GM03348 (cell line): ENCODE results near the gene TPM1.

ENCODE experiments used
- DNase-seq: peaks from one replicate; pipeline ENCODE4 v3.0.0; 2012; ENCODE audit warnings: low spot score

The TPM1 gene

DNA sequence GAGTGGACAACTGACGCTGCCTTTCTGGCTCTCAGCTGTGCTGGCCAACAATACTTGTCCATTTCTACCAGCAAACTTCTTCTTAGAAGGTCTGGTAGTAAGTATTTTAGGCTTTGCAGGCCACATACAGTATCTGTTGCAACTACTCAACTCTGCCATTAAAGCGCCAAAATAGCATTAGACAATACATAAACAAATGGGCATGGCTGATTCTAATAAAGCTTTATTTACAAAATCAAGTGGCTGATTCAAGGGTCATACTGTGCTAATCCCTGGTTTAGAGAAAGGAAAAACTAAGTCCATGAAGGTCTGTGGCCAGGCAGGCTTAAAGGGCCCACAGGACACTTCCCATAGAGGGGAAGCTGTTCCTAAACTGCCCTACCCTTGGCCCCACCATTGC lies 26.3 kb upstream of the TPM1 start:
- no peak for DNase-seq

DNA sequence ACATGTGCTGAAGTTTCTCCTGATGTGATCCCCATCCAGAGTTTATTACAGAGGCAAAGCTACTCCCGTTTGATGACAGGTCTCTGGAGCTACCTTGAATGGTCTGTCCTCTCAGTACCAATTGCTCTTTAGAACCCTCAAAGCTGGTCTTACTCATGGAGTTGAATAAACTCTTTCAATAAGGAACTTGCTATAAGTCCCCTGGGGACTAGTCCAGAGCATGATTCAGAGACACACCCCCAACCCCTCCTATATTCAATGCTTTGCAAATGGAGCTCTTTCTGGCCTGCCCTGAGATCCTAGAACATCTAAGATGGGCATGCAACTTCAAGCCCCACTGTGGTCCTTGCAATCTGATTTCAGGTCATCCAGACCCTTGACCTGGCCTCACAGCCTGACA lies 23.9 kb upstream of the TPM1 start:
- no peak for DNase-seq

DNA sequence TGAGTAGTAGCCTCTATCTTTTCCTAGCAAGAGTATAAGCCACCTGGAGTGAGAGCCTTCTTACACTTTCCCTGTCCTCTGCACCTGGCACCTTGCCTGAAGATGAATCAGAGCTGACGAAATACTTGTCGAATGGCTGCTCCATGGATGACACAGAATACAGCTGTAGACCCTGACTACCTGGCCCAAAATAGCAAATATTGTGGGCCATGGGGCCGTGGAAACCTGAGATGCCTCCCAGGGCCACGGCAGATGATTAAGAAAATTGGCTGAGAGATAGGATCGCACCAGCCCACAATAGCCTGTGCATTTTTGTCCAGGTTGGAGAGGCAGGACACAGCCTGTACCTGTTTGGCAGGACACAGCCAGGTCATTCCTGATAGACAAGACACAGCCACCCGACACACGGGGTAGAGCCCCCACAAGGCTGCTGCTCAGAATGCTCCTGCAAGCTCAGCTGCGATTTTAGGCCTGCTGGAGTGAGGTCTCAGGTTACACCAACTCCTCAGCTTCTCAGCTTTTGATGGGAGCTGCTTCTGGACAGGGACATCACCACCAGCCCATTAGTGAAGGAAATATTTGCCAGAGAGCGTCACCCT lies 22.9 kb upstream of the TPM1 start:
- DNase-seq = peak; percentile 37

DNA sequence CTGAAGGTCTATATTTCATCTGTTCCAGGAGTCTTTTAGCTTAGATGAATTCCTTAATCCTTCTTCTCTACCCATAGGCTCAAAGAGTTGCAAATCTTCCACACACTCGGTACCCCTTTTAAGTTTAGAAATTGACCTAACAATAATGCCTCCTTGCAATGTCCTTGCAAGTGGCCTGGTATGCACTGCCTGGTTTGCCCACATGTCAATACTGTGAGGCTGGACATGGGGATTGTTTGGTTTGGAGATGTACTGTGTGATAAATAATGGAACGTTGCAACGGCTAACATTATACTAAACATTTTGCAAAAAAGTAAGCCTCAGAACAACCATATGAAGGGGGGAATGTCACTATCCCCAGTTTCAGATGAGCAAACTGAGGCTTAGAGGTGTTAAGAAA lies 22.4 kb upstream of the TPM1 start:
- DNase-seq = no peak

DNA sequence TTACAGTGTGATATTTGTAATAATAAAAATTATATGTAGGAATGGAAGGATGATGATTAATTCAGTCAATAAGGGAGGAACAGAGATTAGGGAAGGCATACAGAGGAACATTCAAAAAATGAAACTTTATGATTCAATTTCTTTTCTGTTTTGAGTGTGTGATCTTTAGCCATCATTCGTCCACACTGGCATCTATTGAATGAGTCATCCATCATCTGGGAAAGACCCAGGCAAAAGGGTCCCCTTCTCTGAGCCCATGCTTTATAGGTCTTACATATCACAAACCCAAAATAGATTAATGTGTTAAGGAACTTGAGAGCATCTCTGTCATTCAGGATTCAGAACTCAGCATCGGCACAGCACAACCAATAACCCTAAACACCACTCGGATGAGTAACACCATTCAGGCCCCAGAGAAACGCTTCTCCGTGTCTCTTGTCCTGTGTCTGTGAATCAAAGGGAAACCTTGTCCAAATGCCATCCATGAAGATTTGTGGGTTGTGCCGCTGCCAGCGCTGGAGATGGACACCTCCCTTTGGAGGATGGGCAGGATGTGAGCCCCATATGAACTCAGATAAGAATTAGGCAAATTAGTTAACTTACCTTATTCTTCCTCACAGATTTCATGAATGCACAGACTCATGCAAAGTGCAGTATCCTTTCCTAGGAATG lies 21.7 kb upstream of the TPM1 start:
- DNase-seq = no peak

DNA sequence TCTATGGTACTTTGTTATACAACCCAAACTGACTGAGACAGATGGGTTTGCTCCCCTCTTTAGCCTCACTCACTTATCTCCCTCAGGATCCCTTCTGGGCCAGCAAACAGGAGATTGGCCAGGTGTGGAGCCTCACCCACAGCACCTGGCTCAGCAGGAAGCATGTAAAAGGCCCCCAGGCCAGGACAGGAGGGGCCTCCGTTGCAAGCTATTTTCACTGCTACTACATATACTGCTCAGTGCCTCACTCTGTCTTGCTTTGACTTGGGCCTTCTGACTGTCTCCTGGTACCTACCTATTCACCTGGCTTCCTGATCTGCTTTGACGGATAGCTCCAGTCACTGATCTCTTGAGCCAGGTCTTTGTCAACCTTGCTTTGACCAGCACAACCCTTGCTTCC lies 20.4 kb upstream of the TPM1 start:
- no peak for DNase-seq

DNA sequence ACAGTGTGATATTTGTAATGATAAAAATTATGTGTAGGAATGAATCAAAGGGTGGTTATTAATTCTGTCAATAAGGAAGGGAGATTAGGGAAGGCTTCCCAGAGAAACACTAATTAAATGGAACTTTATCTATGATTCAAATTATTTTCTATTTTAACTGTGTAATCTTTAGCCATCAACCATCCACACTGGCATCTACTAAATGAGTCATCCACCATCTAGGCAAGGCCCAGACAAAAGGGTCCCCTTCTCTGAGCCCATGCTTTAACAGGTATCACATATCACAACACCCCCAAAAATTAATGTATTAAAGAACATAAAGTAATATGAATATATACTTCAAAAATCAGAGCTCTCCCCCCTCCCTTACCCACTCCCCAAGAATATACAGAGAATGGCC lies 19.9 kb upstream of the TPM1 start:
- DNase-seq = no peak

DNA sequence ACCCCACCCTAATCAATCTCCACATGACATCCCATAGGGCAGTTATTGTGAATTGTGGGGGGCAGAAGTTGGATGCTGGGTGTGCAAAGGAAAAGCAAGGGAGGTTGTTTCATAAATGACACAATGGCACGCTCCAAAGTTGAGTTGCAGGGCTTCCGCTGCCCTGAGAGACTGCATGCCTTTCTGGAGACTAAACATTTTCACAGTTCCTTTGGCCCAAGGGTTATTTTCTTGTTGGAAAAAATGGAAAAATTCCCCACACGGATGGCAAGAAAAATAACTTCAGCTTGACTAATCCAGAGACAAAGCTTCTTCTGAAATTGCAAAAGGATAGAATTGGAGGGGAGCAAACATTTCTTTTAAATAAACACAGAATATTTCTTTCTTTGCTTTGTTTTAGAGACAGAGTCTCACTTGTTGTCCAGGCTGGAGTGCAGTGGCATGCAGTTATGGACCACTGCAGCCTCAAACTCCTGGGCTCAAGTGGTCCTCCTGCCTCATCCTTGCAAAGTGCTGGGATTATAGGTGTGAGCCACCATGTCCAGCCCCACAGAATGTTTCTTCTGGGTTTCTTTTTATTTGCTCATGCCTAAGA lies 19.1 kb upstream of the TPM1 start:
- DNase-seq = peak; percentile 74

DNA sequence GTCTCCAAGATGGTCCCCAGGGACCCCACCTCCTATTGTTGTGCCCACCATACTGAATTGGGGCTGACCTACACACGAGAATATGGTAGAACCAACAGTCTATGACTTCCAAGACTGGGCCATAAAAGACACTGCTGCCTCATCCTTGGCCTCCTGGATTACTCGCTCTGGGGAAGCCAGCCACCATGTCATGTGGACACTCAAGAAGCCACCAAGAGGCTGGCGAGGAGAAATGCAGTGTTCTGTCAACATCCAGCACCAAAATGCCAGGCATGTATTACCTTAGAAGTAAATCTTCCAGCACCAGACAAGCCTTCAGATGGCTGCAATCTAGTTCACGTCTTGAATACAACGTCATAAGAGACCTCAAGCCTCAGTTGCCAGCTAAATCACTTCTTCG lies 17.1 kb upstream of the TPM1 start:
- DNase-seq = no peak

DNA sequence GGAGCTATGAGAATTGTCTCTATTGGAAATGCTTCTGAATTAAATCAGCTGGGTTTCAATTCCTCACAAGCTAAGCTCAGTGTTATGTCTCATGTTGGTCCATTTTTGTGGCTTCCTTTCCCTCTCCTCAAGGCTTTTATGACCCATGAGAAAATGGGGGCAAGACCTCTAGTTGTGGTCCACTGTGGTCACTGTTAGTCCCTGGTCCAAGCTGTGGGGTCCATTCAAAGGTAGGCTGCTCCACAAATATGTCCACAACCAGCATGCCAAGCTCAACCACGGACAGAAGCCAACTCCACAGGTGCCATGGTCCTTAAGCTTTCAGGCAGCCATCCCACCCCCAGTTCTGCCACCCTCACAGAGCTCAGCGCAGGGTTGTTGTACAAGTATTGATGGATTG lies 14.9 kb upstream of the TPM1 start:
- no peak for DNase-seq

DNA sequence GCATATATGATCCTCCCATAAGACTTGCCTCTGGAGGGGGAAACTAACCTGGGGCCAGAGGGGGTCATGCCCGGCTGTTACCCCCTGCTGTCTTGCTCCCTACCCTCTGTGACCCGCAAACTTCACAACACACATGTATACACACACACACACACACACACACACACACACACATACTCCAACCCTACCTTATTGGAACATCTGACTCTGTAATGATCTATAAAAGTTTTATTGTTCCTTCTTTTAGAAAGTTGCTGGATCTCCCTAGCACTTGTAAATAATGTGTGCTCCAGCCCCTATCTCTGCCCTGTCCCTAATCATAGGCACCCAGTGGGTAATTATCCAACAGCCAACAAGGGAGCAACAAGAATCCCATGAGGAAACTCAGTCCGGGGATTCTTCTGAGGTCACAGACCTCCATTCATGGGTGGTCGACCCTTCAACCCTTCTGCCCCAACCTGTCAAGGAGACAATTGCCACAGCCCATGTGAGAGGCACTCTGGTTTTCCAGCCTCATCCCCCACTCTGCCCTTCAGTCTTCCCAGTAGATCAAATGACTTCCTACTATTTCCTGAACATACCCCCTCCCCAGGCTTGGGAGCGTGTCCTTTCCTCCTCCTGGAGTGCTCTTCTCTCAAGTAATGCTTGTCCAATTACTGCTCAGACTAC lies 14.0 kb upstream of the TPM1 start:
- no peak for DNase-seq

DNA sequence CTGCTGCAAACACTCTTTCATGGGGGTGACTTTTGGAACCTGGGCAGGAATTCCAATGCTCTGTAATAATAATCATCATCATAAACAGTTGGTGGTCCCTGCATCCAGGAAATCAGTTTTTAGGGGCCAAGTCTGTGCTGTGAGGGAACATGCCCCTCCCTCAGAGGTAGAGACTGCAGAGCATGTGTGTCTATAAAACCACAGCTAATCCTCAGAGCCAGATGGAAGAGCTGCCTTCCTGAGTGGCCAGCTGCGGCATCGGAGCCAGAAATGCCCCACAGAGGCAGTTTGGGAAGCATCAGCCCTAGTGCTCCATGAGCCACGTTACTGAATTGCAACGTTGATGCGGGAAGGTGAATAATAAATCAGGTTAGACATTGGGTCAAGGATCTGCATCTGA lies 12.9 kb upstream of the TPM1 start:
- DNase-seq = no peak

DNA sequence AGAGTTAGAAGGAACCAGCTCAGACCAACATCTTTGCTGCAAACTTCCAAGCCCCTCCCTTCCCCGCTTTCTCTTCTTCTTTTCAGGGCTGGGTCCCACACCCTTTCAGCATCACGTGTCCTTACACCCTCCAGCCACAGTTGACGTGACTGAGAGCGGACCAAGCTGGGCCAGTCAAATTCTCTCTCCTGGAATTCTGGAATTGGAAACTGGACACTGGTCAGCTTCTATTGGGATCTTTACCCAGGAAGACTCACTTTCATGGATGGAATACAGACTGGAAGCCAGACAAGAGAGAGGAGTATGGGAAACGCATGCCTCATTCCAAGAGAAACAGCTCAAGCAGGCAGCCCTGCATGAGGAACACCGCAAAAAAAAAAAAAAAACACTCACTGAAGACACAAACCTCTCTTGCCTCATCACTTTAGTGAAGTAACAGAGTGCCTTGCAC lies 12.4 kb upstream of the TPM1 start:
- peak; percentile 64 for DNase-seq

DNA sequence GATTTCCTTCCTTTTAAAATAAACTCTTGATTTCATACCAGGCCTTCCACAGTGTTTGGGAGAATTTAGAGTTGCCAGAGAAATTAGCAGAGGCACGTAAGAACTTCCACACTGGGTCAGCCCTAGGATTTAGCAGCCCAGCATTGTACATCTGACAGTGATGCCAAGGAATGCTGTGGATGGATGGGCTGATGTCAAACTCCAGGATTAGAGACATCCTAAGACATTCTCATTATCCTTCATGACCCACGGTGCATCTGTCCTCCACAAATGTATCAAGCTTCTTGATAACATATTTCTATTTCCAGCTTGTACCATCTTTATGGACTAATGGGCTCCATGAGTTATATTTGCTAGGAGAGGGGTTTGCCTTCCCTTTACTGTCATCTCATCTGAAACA lies 8.0 kb upstream of the TPM1 start:
- no peak for DNase-seq

DNA sequence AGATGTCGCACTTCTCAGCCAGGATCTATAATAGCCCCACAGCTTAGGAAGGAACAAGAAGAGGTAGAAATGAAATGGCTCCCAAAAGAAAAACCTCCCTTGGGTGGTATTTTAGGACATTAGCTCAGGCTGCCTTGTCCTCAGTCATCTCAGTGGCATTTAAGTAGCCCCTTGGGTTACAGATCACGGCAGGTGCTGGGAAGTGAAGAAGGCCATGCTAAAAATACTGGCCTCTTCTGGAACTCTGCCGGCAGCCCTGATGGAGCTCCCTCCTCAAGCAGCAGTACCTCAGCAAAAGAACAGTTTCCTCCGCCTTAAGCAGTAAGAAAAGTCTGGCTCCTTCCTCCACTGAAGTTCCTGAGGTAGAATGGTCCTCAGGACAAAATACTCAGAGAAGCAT lies 7.3 kb upstream of the TPM1 start:
- DNase-seq = no peak

DNA sequence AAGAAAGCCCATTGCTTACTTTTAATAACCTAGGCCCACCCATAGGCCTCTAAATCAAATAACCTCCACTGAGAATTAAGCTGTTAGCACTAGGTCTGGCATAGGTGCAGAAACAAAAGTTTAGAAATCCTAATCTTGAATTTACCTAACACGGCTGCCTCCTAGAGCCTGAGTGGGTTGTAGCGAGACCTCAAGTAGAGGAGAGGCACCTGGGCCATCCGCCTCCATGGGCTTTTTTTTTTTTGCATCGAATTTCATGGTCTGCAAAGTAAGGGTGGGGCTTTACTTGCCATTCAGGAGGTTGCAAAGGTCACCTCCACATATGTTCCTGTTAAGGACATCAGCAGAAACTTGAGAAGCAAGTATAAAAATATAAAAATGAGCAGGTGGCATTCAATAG lies 6.6 kb upstream of the TPM1 start:
- DNase-seq = no peak

DNA sequence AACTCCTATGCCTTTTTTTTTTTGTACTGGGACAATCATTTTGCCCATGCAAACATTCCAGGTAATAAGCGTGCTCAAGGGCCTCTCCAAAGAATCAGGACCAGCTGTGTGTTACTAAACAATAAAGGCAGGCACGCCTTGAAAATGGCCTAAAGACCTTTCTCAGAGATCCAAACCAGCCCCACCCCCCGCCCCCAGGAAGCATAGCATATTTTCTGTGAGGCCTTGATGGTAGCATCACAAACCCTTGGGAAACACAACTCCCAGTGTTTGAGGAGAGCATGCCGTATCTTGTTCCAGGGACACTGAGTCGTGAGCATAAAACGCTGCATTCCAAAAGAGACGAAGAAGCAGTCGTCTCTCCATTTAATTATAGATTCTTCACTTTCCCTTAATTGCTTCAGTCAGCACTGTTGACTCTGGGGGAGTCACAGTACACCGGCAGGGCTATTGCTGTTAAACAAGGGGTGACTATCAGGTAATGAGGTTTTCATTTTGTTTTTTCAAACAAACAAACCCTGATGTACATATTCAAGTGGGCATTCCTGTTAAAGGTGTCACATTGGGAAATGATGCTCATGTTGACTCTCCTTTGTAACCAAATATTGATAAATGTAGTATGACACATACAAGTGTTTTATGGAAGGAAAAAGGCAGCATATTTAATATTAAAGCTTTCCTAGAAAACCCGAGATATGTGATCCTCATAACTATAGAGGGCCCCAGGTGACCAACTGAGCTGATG lies 4.4 kb upstream of the TPM1 start:
- no peak for DNase-seq

DNA sequence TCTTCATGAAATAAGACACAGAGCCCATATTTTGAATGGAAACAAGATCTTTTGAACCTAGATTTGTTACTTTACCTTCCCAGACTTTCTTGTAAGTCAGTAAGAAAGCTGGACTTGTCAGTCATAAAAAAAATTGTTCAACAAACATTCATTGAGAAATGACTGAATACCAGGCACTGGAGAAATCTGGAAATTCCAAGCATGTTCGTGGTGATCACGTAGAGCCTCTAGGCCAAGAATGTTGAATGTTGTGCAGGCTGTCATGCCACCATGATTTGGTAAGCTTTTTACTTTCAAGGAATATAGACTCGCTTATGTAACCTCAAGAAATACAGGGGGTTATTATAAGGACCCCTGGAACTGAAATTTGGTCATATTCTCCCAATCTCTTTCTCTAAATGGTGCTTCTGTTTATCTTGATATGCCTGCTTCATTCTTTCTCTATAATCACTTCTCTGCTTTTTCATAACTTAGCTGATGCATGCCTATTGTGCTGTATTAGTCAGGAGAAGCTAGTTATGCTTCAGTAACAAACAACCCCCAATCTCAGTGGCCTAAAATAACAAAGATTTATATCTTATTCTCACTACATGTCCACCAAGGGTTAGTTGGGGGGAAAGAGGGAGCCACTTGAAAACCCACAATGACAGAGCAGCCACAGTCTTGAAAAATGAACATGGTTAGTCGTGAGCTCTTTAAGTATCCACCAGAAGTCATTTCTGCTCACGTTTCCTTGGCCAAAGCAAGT lies 3.4 kb upstream of the TPM1 start:
- DNase-seq = peak; percentile 62

DNA sequence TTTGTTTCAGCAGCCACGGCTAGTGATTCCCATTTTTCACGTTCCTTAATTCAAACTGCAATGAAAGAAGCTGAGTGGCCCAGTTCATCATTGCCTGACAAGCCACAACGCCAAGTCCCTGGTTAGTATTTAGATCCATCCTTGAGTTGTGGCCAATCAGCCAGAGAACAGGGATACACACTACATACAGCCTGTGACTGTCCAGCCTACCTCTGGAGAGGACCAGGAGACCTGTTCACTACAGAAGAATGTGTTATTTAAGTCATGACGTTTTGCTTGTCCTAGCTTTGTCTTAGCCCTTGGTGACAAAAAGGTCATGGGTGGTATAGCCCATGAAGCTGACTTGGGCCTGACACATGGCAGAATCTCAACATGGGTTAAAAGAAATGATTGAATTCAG lies 2.7 kb upstream of the TPM1 start:
- no peak for DNase-seq

DNA sequence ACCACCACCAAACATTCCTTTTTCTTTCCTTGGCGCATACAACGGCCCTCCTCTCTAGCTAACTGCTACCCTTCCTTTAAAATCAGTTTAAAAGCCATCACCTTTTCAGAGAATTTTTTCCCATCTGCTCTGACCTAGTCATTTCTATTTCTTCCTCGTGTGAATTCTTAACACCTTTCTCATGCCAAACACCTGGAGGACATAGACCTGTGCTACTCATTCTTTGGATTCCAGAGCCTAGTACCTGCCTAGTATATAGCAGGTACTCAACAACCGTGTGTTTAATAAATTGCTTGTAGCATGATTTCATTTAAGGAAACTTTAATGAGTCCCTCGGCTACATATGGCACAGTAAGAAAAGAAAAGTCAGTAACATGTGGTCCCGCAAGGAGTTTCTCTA lies 2.0 kb upstream of the TPM1 start:
- no peak for DNase-seq

DNA sequence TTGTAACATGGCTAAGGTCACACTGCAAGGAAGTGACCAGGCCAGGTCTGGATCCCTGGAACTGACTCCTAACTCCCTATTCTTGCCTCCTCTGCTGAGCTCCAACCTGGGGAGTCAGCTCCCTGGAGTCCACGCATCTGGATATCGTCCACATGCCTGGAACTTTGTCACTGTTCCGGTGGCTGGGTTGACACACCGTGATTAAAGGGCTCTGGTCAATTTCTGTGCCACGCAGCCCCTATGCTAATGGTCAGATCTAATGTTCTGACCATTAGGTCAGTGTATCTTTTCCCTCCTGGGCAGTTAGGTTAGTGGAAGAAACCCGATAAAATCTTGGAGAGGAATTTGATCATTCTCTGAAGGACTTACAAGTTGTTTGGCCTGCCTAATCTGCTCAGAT lies 1.6 kb upstream of the TPM1 start:
- DNase-seq = no peak

DNA sequence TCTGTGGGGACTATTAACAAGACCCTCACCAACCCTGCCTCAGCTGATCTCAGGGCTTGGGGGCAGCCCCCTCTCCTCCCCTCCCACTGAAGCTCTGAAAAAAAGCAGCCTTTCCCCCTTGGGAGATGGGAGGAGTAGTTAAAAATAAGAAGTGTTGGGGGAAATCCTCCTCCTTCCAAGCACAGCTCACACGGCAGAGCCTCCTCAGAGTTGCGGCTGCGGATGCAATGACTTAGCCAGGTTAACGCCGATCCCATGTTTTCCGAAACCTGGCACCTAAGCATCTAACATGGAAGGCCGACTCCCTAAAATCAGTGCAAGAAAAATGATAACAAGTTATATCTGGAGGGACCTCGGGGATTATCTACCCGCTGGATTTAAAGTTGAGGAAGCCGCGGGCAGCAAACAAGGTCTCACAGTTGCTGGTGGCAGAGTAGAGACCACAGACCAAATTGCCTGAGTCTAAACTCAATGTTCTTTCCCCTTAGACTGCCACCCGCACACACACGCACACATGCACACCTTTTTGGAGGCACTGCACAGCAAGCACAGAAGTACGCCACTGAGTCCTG lies 1.1 kb upstream of the TPM1 start:
- no peak for DNase-seq
